Lower leg skin (tissue), 4 donors: ENCODE data around the gene RIC1. TPM values are rescaled to one million over a fixed set of nuclear protein-coding genes. Genes with fewer than 3 reads are reported as not detected.

ENCODE experiments used
- DNase-seq, 2 donors: peaks; one replicate each; pipeline ENCODE4 v3.0.0-alpha.2; 2019; ENCODE audit warnings: low spot score in 2 of 2
- H3K4me3 ChIP-seq: fragments of 200-600 bp; sonication (generic); 2 replicates; pipeline ENCODE4 v1.5.1; 2017; ENCODE audit warnings: mild to moderate bottlenecking, low read depth; ENCODE audit not compliant: poor library complexity, severe bottlenecking
- CTCF ChIP-seq, 3 donors: fragments of 450-650 bp; IDR thresholded peaks; one replicate each; pipeline ENCODE4 v1.5.1; 2016; ENCODE audit warnings: antibody characterized with exemption in 3 of 3, mild to moderate bottlenecking in 3 of 3, moderate library complexity in 2 of 3
- POLR2A ChIP-seq, 2 donors: fragments of 450-650 bp; IDR thresholded peaks; one replicate each; pipeline ENCODE4 v1.6.1; 2016 to 2017; ENCODE audit warnings: antibody characterized with exemption in 2 of 2, mild to moderate bottlenecking in 1 of 2, moderate library complexity in 1 of 2
- WGBS, 2 donors: methylation state at CpG; one replicate each; pipeline ENCODE4 v1.1.5; 2018; 5-methylcytosine and 5-hydroxymethylcytosine counted together
- intact Hi-C: fragments of 100-400 bp; cut with DNase I; formaldehyde crosslinking; loops from one replicate; pipeline ENCODE4 v1.15.0; 2023; ENCODE audit warnings: low total_unique reads
- total RNA-seq, 4 donors: library from RNA; depleted of rRNA; stranded (reverse); fragments of >200 nt; gene quantifications; one replicate each; pipeline ENCODE4 v1.1.0, GENCODE V29; 2016

RIC1 gene
- total RNA-seq, 4 donors from 2014 or later, result 31.3 to 62.3 (median 37.6) TPM

- DNase-seq, result no peak
- TF ChIP-seq POLR2A (IDR thresholded peaks at IDR 0.05), result no peak
- no peak for TF ChIP-seq CTCF (IDR thresholded peaks at IDR 0.05)
- 68 to 71% methylated on average over 3 of the region's 3 CpGs for WGBS, 2 donors
- no peak overlapping the region for H3K4me3 ChIP-seq
- intact Hi-C loops, result no loop called here
Measured at GRCh38 chr9:5609226-5609596, 19.7 kb upstream of the RIC1 start.

- WGBS, 2 donors, result 61 to 68% methylated on average over 2 of the region's 2 CpGs
- no peak for DNase-seq
- no peak overlapping the region for H3K4me3 ChIP-seq
- intact Hi-C loops, result no loop called here
- TF ChIP-seq POLR2A (IDR thresholded peaks at IDR 0.05), result no peak
Measured at GRCh38 chr9:5610491-5610890, 18.4 kb upstream of the RIC1 start.

GRCh38 chr9:5611321-5612184 lies 17.4 kb upstream of the RIC1 start:
- TF ChIP-seq CTCF (IDR thresholded peaks at IDR 0.05) (no peak), POLR2A (IDR thresholded peaks at IDR 0.05) (no peak)
- intact Hi-C loops, result no loop called here
- 57 to 60% methylated on average over 6 of the region's 6 CpGs for WGBS, 2 donors
- DNase-seq, result no peak
- H3K4me3 ChIP-seq, result no peak overlapping the region

GRCh38 chr9:5612185-5612530 lies 16.7 kb upstream of the RIC1 start:
- DNase-seq, result no peak
- intact Hi-C loops, result no loop called here
- TF ChIP-seq CTCF (IDR thresholded peaks at IDR 0.05) (no peak), POLR2A (IDR thresholded peaks at IDR 0.05) (no peak)
- no peak overlapping the region for H3K4me3 ChIP-seq

- 91 to 96% methylated on average over 4 of the region's 4 CpGs for WGBS, 2 donors
- intact Hi-C loops, result no loop called here
Measured at GRCh38 chr9:5614192-5614591, 14.7 kb upstream of the RIC1 start.

GRCh38 chr9:5614985-5615384 lies 13.9 kb upstream of the RIC1 start:
- TF ChIP-seq CTCF (IDR thresholded peaks at IDR 0.05) (no peak), POLR2A (IDR thresholded peaks at IDR 0.05) (no peak)
- no peak overlapping the region for H3K4me3 ChIP-seq
- no peak for DNase-seq
- 89 to 94% methylated on average over 3 of the region's 3 CpGs for WGBS, 2 donors
- intact Hi-C loops, result no loop called here

More at GRCh38 chr9:5614192-5614591, 14.7 kb upstream of the RIC1 start:
- no peak overlapping the region for H3K4me3 ChIP-seq
- TF ChIP-seq POLR2A (IDR thresholded peaks at IDR 0.05), result no peak
- no peak for TF ChIP-seq CTCF (IDR thresholded peaks at IDR 0.05)
- no peak for DNase-seq
